Ascending aorta (tissue), 2 donors: ENCODE results near the gene PCNX4. TPM values are rescaled to one million over a fixed set of nuclear protein-coding genes. Genes with fewer than 3 reads are reported as not detected.

Experiments
- DNase-seq, 2 donors: peaks; one replicate each; pipeline ENCODE4 v3.0.0-alpha.2; 2019; ENCODE audit warnings: low spot score in 2 of 2
- H3K27ac ChIP-seq, 2 donors: fragments of 200-600 bp; sonication (generic); one replicate each; pipeline ENCODE4 v1.5.1; 2016 to 2017; ENCODE audit warnings: mild to moderate bottlenecking in 1 of 2
- H3K27me3 ChIP-seq: fragments of 200-600 bp; sonication (generic); one replicate; pipeline ENCODE4 v1.5.1; 2017
- H3K36me3 ChIP-seq, 2 donors: fragments of 200-600 bp; sonication (generic); one replicate each; pipeline ENCODE4 v1.5.1; 2016
- H3K4me1 ChIP-seq, 2 donors: fragments of 200-600 bp; sonication (generic); one replicate each; pipeline ENCODE4 v1.5.1; 2016 to 2017; ENCODE audit warnings: mild to moderate bottlenecking in 1 of 2
- H3K4me3 ChIP-seq, 2 donors: fragments of 200-600 bp; sonication (generic); one replicate each; pipeline ENCODE4 v1.5.1; 2016 to 2017; ENCODE audit warnings: mild to moderate bottlenecking in 1 of 2
- H3K9me3 ChIP-seq, 2 donors: fragments of 200-600 bp; sonication (generic); one replicate each; pipeline ENCODE4 v1.5.1; 2016
- intact Hi-C: fragments of 100-400 bp; cut with DNase I; formaldehyde crosslinking; loops from one replicate; pipeline ENCODE4 v1.15.1; 2023
- total RNA-seq: library from RNA; depleted of rRNA; stranded (reverse); fragments of >200 nt; gene quantifications from one replicate; pipeline ENCODE4 v1.1.0, GENCODE V29; 2016
- TF ChIP-seq, protein P1 (sequence below), 3 experiments: fragments of 200-600 bp in 2 of 3; fragments of 450-650 bp in 1 of 3; sonication (generic) in 2 of 3; IDR thresholded peaks; one replicate each; pipeline ENCODE4 v1.5.1; 2016 to 2019; ENCODE audit warnings: antibody characterized with exemption in 3 of 3, mild to moderate bottlenecking in 1 of 3, moderate library complexity in 1 of 3

The PCNX4 gene
- total RNA-seq, 1 donor from 2014 or later, result 47.8 TPM

DNA sequence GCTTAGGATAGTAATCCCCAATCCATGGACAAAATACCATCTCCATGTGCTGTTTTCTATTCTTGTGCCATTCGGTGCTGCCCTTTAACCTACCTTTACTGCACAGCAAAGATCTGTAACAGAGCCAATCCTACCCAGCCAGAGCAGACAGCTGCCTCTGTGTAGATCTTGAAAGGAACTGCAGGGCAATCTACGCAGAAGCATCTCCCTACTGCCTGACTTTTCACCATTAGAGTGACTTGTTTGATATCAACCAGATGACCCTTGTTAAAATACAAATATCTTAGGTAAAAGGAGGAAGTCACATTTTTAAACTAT lies 123.4 kb downstream of the PCNX4 start:
- no peaks in the 10 kb centered on the region for H3K36me3 ChIP-seq
- intact Hi-C loops, result no loop called here
- DNase-seq, result no peak
- H3K27ac ChIP-seq, result no peak overlapping the region
- H3K4me3 ChIP-seq, result no peak overlapping the region
- H3K4me1 ChIP-seq, result peaks cover 0 to 3% of the 10 kb centered on the region in 2 donors
- no peaks in the 10 kb centered on the region for H3K27me3 ChIP-seq
- TF ChIP-seq, protein P1, sequence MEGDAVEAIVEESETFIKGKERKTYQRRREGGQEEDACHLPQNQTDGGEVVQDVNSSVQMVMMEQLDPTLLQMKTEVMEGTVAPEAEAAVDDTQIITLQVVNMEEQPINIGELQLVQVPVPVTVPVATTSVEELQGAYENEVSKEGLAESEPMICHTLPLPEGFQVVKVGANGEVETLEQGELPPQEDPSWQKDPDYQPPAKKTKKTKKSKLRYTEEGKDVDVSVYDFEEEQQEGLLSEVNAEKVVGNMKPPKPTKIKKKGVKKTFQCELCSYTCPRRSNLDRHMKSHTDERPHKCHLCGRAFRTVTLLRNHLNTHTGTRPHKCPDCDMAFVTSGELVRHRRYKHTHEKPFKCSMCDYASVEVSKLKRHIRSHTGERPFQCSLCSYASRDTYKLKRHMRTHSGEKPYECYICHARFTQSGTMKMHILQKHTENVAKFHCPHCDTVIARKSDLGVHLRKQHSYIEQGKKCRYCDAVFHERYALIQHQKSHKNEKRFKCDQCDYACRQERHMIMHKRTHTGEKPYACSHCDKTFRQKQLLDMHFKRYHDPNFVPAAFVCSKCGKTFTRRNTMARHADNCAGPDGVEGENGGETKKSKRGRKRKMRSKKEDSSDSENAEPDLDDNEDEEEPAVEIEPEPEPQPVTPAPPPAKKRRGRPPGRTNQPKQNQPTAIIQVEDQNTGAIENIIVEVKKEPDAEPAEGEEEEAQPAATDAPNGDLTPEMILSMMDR (IDR thresholded peaks at IDR 0.05), result no peak
- no peaks in the 10 kb centered on the region for H3K9me3 ChIP-seq

DNA sequence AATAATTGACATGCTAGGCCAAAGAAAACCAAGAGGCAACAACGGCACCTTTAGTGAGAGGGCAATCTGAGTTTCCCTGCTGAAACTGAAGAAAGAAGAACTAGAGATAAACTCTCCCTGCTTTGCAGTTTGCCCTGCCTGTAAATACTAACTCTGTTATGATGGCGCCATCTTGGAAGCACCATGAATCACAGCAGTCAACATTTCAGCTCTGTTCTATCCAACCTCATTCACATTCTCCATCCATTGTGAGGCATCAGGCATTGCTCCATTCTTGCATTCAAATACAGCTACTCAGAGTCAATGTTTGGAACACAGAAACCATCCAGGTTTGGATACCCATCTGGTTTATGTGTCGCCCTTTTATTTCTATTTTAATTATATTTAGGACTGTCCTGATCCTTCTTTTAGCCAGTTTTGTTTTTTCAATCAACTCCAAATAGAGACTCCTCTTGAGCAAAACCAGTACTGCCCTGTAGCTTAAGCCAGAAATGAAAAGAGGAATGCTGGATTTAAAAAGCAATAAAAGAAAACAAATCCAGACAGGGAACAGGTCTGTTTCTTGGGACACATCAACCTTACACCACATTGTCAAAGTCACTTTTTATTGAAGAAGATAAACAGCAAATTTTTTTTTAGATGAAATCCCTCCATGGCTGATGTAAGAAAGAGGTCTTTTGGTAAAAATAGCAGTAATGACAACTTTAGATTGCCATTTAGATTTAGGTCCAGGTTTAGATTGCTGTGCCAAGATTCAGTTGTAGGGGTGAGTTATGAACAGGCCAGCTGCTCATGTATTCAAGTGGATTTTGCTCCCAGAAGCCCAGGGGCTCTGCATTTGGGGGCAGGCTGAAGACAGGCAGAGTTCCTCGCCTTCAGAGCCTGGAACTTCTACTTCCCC lies 124.0 kb downstream of the PCNX4 start:
- peaks cover 0 to 3% of the 10 kb centered on the region in 2 donors for H3K4me1 ChIP-seq
- no peak overlapping the region for H3K27ac ChIP-seq
- DNase-seq, result no peak
- intact Hi-C loops, result no loop called here
- no peaks in the 10 kb centered on the region for H3K36me3 ChIP-seq
- TF ChIP-seq, protein P1 (IDR thresholded peaks at IDR 0.05), result no peak
- no peaks in the 10 kb centered on the region for H3K27me3 ChIP-seq
- H3K9me3 ChIP-seq, result no peaks in the 10 kb centered on the region
- H3K4me3 ChIP-seq, result no peak overlapping the region

DNA sequence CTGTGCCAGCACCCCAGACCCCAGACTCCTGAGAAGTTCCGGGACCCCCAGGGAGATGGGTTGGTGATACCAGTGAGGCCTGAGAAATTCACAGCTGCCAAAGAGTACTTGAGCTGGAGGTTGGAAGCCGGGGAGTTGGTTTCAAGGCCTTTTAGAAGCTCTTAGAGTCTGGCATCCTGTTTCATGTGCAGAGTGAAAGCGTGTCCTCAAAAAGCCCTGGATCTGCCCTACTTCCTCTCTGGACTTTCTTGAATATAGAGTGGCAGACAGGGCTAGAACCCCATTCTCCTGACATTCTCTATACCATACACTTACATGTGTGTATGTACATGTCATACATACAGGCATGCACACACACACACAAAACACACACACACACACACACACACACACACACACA lies 126.0 kb downstream of the PCNX4 start:
- TF ChIP-seq, protein P1 (IDR thresholded peaks at IDR 0.05), result no peak
- no peak overlapping the region for H3K4me3 ChIP-seq
- peak overlapping the region in 1 of 2 donors; percentile 44 for H3K27ac ChIP-seq
- DNase-seq, result no peak
- no peaks in the 10 kb centered on the region for H3K9me3 ChIP-seq
- H3K36me3 ChIP-seq, result no peaks in the 10 kb centered on the region
- intact Hi-C loops, result no loop called here
- no peaks in the 10 kb centered on the region for H3K27me3 ChIP-seq
- H3K4me1 ChIP-seq, result peaks cover 0 to 3% of the 10 kb centered on the region in 2 donors

Other genes starting within 250 kb of the PCNX4 start
- 52.3 TPM for gene RTN1, start 221.1 kb upstream of the PCNX4 start, total RNA-seq
- gene LRRC9, start 171.8 kb upstream of the PCNX4 start, total RNA-seq, result not detected
- gene DHRS7, start 73.5 kb downstream of the PCNX4 start, total RNA-seq, result 34.8 TPM
- gene PPM1A, start 157.3 kb downstream of the PCNX4 start, total RNA-seq, result 25.0 TPM